C4-2B (cell line): Measurements from ENCODE around the gene DNAL1.

Source experiments
- ZFX ChIP-seq: fragments of 450-650 bp; IDR thresholded peaks from 2 replicates; pipeline ENCODE4 v1.6.1; 2017
- TF ChIP-seq, protein P1 (sequence below): fragments of 450-650 bp; conservative IDR thresholded peaks from 2 replicates; pipeline ENCODE4 v1.5.1; 2017; ENCODE audit warnings: mild to moderate bottlenecking

DNA sequence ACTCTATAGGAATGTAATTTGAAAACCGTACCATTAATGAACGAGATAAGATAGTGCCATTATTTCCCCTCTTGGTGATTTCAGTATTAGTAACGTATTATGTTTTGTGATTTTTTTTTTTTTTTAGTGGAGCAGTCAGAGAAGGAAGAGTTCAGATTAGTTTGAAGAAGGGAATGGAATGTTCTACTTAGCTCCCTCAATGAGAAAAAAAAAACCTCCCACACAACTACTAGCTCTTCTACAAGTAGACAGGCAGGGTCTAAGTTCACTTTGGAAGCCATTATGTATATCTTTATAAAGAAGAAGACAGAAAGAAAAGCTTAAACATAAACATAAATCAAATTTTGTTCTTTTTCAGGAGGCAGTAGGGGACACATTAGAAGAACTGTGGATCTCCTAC is 42.1 kb downstream of the DNAL1 start:
- TF ChIP-seq, protein P1, sequence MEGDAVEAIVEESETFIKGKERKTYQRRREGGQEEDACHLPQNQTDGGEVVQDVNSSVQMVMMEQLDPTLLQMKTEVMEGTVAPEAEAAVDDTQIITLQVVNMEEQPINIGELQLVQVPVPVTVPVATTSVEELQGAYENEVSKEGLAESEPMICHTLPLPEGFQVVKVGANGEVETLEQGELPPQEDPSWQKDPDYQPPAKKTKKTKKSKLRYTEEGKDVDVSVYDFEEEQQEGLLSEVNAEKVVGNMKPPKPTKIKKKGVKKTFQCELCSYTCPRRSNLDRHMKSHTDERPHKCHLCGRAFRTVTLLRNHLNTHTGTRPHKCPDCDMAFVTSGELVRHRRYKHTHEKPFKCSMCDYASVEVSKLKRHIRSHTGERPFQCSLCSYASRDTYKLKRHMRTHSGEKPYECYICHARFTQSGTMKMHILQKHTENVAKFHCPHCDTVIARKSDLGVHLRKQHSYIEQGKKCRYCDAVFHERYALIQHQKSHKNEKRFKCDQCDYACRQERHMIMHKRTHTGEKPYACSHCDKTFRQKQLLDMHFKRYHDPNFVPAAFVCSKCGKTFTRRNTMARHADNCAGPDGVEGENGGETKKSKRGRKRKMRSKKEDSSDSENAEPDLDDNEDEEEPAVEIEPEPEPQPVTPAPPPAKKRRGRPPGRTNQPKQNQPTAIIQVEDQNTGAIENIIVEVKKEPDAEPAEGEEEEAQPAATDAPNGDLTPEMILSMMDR: no peak
- TF ChIP-seq ZFX: no peak
